GDM1 (cell line): ENCODE results near the gene STYXL1.
A peak's percentile ranks its signal among the peaks of the same experiment; 100 is the strongest.
"Not testable (repeated sequence)": the region's sequence is repeated elsewhere in the genome, so short reads cannot be mapped to it uniquely, and the experiment has no call there.

Source experiments
- DNase-seq: peaks from one replicate; lab custom pipeline; 2025; lab: John Stamatoyannopoulos, UW

Gene STYXL1

DNA sequence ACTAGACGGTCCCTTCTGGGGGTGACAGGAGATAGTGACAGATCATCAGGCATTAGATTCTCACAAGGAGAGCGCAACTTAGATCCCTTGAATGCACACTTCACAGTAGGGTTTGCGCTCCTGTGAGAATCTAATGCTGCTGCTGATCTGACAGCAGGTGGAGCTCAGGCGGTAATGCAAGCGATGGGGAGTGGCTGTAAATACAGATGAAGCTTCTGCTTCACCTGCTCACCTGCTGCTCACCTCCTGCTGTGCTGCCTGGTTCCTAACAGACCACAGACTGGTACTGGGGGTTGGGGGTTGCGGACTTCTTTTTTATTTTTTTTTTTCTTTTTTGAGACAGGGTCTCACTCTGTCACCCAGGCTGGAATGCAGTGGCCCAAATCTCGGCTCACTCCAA is 18.1 kb downstream of the STYXL1 start:
- not testable (repeated sequence) for DNase-seq

DNA sequence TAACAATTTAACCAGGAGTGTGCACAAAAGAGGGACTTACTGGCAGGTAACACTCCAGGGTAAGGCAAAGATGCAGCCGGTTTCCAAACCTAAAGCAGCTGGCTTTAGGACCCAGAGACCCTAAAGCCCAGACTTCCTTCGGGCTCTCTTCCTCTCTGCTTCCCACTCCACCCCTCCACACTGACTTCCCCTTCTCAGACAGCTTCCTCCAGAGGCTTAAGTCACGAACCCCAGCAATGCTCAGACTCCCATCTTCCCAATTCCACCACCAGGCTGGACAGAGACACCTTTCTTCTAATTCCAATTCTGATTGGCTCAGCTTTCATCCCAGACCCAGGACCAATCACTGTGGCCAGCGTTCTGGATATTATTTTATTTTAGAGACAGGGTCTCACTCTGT is 24.8 kb downstream of the STYXL1 start:
- peak; percentile 67 for DNase-seq

DNA sequence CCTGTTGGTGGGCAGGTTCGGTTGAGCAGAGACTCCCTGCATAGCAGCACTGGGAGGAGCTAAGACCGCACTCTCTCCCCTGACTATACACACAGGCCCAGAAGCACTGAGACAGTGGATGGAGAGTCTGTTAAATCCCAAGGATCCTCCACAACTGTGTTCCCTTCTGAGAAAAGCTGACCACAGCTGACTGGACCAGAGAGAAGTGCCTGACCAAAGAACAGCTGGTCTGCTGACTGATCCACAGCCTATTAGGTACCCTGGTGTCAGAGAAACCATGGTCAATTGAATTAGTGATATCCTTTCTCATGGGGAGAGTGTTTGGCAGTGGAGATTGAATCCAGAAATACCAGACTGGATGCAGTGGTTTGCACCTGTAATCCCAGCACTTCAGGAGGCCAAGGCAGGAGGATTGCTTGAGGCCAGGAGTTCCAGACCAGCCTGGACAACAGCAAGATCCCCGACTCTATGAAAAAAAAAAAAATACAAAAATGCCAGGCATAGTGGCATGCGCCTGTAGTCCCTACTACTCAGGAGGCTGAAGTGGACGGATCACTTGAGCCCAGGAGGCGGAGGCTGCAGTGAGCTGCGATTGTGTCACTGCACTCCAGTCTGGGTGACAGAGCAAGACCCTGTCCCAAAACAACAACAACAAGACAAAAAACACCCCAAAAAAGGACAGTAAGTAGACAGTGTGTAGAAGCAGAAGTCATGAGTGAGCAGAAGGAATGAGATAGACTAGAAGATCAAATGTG is 25.6 kb downstream of the STYXL1 start:
- DNase-seq = no peak

DNA sequence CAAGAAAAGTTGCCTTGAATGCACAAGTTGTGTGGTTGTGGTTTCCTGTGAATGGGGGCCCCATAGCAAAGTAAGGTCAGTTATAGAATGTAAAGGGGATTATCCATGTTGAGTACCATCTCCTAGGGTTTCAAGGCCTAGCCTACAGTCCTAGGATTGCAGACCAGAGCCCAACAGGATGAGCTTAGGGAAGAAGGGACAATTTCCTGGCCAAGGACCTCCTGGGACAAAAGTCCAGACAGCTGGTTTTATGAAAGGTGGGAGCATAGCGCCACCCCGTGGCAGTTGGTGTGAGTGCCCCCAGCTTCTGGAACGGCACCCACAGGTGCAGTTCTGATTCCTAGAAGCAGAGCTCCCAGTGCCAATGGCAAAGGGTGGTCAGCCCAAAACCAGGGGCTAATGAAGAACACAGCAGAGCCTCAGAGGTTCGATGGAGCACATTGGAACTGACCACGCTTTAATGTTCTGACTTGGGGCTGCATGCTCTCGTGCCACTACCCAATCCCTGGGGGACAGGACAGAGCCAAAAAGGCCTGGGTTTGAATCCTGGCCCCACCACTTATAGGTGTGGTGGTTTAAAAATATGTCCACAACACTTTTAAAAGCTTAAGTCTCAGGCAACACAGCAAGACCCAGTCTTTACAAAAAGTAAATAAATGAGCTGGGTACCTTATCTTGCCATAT is 27.6 kb downstream of the STYXL1 start:
- peak; percentile 38 for DNase-seq

DNA sequence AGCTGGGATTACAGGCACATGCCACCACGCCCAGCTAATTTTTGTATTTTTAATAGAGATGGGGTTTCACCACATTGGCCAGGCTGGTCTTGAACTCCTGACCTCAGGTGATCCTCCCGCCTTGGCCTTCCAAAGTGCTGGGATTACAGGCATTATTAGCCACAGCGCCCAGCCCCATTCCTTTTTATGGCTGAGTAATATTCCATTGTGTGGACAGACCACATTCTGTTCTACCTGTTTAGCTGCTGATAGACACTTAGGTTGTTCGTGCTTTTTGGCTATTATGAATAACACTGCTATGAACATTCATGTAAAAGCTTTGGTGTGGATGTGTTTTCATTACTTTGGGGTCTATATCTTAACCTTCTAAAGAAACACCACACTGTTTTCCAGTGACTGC is 29.3 kb downstream of the STYXL1 start:
- DNase-seq = not testable (repeated sequence)

DNA sequence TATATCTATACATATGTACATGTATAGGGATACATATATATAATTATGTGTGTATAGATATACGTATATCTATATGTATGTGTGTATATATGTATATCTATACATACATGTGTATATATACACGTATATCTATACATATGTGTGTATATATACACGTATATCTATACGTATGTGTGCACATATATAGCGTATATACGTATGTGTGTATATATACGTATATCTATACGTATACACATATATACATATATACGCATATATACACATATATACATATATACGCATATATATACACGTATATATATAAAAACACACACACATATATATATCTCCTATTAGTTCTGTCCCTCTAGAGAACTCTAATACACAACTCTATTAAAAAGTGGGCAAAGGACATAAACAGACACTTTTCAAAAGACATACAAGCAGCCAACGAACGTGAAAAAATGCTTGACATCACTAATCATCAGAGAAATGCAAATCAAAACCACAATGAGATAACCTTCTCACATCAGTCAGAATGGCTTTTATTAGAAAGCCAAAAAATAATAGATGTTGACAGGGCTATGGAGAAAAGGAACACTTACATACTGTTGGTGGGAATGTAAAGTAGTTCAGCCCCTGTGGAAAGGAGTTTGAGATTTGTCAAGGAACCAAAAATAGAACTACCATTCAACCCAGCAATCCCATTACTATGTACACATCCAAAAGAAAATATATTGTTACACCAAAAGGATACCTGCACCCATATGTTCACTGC is 31.4 kb downstream of the STYXL1 start:
- DNase-seq = no peak

DNA sequence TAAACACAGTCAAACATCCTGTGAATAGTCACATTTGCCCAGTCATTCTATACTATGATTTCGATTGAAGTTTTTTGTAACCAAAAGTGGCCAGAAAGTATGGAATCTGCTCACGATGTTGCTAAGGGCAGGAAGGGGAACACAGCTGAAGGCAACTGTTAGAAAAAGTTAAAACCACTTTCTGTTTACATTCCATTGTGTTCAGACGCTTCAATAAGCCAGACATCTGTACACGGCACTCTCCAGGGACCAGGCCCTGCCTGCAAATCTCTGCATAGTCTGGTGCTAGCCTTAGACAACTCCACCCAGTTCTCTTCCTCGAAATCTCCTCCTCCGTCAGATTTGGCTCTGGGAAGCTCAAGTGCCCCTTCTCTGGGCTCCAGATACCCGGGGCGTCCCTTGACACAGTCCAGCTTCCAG is 36.3 kb downstream of the STYXL1 start:
- DNase-seq = no peak

DNA sequence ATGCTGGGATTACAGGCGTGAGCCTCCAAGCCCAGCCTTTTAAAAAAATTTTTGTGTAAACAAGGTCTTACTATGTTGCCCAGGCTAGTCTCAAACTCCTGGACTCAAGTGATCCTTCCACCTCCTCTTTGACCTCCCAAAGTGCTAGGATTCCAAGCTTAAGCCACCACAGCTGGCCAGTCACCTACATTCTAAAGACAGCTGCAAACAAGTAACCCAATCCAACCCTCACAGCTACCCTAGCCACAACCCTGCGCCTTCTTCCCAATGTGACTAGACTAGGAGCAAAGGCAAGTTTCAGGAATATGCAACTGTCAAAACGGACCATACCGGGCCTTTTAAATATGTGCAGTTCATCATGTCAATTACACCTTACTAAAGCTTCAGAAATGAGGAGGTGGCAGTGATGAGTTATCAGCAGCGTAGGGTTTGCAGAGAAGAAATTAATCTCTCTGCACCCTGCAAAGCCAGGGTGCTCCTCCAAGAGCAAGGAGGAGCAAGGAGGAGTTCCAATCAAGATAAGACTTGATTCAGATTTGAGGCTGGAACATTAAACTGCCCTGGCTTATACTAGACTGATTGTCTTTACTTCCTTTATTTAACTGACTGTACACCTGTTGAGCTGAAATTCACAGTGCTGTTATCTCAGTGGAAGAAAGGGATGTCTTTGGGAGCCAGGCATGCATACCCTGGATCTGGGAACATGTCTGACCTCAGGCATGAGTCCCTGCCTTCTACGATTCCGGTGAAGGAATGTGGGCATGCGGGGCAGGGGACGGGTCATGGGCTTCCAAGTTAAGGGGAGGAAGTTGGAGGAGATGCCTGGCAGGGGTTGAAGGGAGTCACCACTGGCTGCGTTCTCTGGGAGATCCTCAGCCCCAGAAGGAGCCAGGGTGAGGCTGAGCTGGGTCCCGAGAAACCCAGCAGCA is 37.9 kb downstream of the STYXL1 start:
- no peak for DNase-seq

DNA sequence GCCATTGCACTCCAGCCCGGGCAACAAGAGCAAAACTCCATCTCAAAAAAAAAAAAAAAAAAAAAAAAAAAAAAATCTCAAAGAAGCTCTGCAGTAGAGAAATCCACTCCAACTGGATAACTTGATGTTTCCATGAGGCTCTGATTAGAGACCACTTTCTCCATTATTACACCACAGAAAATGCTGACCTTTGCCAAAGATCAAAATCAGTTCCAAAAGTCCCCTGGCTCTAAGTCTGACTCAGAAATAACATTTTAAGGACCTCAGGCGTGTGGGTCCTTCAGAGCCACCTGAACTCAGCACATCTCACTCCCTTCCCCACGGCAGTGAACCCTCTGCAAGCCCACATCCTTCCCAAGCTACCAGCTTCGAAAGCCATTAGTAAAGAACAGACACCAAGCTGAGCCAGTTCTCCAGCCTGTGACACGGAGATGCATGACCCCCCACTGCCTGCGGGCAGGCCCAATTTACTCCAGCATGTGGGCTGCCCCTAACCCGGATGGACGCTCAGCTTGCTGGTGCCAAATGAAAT is 39.6 kb downstream of the STYXL1 start:
- DNase-seq = no peak

DNA sequence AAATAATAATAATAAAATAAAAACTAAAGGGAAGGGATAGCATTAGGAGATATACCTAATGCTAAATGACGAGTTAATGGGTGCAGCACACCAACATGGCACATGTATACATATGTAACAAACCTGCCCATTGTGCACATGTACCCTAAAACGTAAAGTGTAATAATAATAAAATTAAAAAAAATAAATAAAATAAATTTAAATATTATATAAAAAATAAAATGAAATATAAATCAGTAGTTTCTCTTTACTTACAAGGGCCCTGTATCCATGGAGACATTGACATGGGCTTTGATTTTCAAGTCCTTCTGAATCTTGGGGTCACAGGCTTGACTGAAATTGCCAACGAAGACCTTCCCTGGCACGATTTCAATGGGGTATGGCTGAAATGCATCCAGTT is 42.8 kb downstream of the STYXL1 start:
- DNase-seq = not testable (repeated sequence)

DNA sequence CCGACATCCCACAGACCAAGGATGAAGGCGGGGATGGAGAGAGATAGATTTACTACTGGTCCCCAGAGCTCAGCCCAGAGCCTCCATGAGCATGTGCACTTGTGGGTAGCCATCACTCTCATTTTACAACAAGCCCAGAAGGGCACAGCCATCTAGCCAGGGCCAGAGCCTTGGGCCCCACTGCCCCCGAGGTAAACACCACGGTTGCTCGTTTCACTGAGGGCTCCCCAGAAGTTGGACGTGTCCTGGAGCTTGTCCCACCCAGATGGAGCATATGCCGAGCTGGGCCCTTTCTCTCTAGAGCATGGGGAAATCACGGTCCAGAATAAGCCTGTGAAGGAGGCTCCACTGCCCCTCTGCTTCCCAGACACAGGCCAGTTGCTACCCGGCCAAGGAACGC is 44.4 kb downstream of the STYXL1 start:
- DNase-seq = no peak

DNA sequence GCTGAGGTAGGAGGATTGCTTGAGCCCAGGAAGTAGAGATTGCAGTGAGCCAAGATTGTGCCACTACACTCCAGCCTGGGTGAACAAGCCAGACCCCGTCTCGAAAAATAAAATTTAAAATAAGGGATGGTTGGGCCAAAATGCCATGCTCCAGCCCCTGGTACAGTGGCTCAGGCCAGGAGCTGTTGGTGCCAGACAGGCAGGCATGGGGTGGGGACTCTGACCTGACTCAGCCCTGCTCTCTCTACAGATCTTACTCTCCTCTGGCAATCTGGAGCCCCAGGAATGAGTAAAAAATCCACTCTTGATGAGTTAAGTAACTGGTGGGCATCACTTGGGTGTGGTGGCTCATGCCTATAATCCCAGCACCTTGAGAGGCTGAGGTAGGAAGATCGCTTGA is 45.0 kb downstream of the STYXL1 start:
- no peak for DNase-seq

DNA sequence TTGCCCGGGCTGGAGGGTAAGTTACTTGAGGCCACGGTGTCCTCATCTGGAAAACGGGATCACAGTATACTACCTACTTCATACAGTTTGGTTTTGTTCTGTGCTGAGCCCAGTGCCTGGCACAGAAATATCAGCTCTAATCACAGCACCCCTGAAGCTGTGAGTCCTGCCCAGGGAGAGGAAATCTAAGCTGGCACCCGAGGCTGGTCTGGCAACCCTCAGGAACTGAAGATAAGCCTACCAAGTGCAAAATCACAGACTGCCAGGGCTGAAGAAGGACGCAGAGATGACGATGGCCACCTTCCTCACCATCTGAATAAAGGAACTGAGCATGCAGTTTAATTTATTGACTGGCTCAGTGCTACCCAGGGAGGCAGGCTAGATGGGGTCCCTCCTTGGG is 45.7 kb downstream of the STYXL1 start:
- DNase-seq = no peak

DNA sequence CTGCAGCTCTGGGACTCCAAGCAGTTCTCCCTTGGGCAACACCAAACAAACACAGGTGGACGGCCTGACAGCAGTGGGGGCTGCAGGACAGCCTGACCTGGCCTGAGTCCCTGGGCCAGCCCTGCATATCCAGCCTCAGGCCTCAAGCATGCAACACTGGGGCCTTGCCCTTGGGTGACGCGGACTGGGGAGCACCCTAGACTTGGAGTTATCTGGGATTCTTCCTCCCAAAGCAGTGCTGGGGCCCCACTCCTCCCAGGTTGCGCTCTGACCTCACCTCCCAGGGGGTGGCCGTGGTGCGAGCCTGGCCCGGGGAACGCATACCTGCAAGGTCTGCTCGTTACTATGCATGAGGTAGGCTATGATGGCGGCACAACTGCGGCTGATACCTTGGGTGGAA is 47.2 kb downstream of the STYXL1 start:
- DNase-seq = no peak

DNA sequence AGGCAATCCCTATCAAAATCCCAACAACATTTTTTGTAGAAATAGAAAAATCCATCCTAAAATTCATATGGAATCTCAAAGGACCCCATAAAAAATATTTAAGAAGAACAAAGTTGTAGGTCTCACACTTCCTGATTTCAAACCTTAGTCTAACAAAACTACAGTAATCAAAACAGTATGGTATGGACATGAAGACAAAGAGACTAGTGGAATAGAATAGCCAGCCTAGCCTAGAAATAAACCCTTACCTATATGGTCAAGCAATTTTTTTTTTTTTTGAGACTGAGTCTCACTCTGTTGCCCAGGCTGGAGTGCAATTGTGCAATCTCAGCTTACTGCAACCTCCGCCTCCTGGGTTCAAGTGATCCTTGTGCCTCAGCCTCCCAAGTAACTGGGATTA is 49.8 kb downstream of the STYXL1 start:
- no peak for DNase-seq

DNA sequence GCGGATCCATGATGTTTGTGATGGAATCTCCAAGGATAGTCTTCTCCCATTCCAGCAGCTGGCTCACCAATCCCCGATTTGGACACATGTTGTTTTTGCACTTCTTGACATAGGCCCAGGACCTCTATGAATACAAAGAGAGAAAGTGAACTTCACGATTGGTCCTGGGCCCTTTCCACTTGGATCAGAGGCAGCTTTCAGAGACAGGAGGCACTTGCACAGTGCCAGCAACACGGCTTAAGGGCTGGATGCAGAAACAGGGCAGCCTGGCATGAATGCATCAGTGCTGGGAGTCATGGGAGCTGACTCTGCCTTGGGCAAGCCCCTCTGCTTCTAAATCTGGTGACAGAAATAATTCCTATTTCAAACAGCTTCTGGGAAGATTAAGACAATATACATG is 51.3 kb downstream of the STYXL1 start:
- no peak for DNase-seq

DNA sequence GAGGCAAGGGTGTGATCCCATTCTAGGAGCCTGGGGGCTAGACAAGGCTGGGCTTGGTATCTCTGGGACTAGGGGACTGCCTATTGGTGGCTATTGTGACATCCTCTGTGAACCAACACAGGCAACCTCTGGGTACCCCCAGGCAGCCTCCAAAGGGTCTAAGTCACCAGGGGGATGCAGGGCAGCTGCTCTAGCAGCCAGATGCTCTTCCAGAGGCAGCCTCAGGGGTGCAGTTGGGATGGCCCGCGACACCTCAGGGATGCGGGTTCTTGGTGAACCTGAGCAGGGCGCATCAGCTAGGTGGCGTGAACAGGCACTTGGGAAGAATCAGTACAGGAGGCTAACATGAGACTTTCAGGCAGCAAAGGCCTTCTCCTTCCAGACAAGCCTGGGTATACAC is 51.8 kb downstream of the STYXL1 start:
- DNase-seq = no peak

DNA sequence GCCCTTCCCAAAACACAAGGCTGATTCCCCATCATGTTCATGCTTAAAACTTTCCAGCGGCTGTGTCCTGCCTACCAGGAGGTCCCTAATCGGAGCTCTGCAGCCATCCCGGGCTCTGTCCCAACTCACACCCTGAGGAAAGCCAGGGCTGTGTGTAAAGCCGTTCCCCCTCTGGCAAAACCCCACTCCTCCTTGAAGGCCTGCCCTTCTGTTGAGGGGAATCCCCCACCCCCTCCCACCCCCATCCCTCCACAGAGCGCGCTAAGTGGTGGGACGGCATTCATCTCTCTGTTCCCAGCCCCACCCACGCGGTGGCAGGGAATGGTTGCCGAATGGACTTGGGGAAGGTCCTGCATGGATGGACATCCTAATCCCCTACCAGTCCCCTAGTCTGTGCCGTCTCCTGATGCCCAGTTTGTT is 52.7 kb downstream of the STYXL1 start:
- DNase-seq = no peak

DNA sequence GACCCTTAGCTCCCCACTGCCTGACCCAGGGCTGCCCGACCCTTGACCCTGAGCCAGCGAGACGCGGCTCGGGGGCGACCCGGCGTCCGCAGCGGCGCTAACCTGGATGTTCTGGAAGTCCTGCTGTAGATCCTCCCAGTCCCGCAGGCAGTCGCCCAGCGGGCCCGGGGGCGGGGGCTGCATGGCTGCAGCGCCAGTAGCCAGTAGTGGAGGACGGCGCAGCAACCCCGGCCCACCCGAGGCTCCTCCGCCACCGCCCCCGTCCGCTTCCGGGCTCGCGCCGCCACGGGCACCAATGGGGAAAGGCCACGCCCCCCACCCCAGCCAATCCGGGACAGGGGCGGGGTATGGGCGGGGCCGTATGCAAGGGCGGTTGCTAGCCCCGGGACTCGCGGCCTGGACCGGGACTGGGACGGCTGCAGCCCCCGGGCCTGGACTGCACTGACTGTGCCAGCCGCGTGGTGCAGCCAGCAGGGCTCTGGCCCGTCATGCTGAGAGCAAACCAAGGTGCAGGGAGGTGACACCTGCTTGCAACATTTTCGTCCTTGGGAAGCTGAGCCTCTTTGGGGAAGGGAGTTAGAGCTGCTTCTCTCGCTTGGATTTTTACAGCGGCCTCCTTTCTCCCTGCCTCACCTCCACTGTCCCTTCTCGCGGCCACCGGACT is 53.3 kb downstream of the STYXL1 start, which contains the start of gene TMEM120A:
Gene TMEM120A, minus strand, starts transcription at position 208 of the 664 bp plus-strand sequence. Its CDS starts 25 bp downstream, at position 183.
- peak; percentile 79 for DNase-seq

DNA sequence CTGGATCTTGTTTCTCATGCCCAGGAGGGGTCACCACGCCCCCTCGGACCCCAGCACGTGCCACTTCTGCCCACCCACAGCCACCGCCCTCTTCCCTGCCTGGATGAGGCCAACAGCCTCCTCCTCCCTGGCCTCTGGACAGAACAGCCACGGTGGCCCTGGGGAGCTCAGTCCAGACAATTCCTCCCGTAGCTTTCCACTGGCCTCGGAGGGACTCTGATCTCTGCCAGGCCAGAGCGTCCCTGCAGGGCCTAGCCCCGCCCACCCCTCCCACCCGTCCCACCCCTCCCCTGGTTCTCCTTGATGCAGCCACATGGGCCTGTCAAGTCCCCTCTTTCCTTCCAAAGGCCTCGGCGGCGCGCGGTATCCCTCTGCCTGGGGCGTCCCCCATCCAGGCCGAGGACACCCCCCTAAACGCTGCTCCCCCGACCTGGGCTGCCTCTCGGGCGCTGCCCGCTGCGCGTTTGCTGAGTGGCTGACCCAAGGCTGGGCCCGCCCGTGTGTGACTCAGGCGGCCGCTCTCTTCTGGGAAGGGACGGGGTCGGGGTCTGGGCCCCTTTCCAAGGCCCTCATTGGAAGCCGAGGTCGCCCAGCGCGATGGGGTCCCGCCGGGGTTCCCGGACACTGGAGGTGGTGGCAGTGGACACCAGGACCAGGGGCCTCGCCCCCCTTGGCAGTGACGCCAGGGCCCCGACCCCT is 54.0 kb downstream of the STYXL1 start:
- no peak for DNase-seq
